MV-4-11 (cell line): Measurements from ENCODE around the gene CCDC194.

Source experiments
- DNase-seq: peaks from one replicate; lab custom pipeline; 2025; lab: John Stamatoyannopoulos, UW

CCDC194 gene, protein sequence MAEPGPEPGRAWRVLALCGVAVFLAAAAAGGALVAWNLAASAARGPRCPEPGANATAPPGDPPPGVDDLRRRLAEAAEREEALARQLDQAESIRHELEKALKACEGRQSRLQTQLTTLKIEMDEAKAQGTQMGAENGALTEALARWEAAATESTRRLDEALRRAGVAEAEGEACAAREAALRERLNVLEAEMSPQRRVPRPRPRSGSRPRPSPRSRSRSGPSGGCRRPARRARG

DNA sequence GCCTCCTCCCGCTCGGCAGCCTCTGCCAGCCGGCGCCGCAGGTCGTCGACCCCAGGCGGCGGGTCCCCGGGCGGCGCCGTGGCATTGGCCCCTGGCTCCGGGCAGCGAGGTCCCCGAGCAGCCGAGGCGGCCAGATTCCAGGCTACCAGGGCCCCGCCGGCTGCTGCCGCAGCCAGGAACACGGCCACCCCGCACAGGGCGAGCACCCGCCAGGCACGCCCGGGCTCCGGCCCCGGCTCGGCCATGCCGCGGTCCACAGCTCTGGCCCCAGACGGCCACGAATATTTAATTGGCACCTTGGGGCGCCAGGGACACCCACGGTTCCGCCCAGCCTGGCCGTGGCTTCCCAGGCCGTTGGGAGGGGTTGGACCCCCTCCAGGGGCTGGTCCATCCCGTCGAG, at the start of gene CCDC194:
Gene CCDC194 (minus strand): TSS at position 283 of the 400 bp plus-strand sequence. CDS start 38 bp downstream, at position 245.
- DNase-seq = no peak

DNA sequence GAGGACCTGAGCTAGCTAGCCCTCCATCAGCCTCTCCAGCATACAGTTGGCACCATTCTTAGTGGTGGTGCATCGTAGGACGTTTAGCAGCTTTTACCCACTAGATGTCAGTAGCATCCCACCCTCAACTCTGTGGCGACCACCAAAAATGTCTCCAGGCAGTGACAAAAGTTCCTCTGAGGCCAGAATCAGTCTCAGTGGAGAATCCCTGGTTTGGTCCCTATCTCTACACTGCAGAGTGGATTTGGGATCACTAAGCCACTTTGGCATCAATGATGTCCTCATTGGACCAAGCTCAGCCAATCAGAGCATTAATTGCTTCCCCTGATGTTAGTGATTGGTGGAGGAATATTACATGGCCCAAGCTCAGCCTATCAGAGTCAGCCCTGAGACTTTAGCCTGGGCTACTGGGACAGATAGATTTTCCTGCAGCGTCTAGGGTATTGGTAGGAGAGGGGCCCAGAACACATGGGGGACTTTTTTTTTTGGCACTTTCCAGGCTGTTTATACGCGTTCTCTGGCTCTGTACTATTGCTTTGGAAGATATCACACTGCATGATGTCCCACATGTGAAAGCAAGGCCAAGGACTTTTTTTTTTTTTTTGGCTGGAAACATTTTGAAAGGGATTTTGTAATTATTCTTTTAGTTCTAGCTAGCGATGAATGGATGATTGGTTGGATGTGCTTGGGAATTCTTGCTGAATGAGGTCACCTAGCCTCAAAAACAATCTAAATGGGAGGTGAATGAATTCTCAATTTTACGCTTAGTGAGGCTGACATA, 47.4 kb upstream of the CCDC194 start:
- peak; percentile 48 for DNase-seq

DNA sequence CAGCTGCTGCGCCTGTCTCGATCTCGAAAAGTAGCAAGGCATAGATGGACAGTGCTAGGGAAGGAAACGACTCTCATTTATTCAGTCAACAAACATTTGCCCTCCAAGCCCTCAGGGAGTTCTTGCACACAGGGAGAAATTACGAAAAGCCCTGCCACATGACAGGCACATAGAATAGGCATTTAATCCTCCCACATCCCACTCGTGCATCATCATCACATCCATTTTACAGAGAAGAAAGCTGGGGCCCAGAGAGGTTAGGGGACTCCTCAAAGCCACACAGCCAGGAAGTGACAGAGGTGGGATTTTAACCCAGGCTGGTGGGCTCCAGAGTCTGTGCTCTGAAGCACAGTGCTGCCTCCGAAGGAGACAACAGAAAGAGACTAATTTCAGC, 42.9 kb upstream of the CCDC194 start:
- DNase-seq = no peak

DNA sequence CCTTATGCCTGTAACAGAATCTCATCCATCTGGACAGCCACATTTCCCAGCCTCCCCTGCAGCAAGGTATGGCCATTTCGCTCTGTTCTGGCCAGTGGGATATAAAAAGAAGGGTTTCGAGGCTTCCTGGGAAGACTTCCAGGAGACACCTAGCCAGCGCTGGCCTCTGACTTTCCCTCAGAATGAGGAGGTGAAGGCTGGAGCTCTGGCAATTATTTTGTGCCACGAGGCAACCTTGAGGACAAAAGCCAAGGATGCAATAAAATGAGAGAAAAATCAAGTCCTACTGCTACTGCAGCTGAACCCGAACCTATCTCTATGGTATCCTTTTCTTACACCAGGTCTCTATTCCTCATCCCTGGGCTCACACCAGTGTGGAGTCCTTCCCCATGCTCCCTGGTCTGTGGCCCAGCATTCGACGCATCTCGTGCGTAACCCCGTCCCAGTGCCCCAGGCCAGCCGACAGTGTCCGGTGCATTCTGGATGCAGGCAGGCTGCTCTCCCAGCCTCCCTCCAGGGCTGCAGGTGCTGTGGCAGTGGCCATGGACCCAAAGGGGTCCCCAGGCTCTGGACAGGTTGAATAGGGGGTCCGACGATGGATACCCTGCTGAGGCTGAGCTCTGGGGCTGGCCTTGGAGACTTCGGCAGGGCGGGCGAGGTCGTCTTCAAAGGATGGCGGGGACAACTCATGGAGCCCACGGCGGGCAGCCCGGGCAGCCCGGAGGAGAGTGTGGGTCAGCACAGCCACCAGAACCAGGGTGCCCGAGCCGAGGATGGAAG, 42.3 kb upstream of the CCDC194 start:
- no peak for DNase-seq

DNA sequence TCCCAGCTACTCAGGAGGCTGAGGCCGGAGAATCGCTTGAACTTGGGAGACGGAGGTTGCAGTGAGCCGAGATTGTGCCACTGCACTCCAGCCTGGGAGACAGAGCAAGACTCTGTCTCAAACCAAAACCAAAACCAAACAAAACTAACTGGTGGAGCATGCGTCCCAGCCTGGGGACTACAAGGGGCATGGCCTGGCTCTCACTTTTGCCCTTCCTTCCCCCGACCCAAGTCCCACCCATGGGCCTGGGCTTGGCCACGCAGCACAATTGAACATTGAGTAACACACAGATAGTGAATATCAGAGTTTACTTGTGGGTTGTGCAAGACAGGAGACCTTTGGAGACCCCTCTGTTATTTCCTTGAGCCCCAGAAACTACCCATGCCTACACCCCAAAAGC, 41.2 kb upstream of the CCDC194 start:
- DNase-seq = no peak

DNA sequence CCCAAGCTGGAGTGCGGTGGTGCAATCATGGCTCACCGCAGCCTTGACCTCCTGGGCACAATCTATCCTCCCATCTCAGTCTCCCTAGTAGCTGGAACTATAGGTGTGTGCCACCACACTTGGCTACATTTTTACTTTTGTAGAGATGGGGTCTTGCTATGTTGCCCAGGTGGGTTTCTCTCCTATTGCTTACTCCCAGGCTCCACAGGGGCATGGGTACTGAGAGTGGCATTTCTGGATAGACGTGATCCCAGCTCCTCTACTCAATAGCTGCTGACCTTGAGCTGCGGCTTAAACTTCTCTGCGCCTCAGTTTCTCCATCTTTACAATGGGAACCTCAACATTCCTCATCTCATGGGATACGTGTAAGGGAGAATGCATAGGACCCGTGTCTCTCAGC, 37.4 kb upstream of the CCDC194 start:
- no peak for DNase-seq

DNA sequence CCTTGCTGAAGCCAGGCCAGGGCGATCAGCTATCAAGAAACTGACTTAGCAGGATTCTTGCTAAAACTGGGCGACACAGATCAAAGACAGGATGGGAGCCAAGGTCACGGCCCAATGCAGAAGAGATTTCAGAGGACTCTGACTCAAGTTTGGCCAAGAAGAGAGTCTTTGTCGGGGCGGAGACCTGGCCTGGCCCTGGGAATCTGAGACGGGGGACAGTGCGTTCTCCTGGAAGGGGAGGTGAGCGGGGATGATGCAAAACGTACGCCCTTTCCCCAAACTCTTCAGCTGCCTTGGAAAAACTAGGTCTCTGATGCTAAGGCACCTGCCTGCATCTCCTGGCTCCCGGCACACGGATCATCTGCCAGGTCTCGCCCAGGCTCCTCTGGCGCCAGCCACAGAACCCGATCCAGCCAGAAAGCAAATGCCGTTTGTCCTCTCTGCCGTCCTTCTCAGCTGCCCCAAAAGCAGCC, 35.7 kb upstream of the CCDC194 start:
- DNase-seq = no peak

DNA sequence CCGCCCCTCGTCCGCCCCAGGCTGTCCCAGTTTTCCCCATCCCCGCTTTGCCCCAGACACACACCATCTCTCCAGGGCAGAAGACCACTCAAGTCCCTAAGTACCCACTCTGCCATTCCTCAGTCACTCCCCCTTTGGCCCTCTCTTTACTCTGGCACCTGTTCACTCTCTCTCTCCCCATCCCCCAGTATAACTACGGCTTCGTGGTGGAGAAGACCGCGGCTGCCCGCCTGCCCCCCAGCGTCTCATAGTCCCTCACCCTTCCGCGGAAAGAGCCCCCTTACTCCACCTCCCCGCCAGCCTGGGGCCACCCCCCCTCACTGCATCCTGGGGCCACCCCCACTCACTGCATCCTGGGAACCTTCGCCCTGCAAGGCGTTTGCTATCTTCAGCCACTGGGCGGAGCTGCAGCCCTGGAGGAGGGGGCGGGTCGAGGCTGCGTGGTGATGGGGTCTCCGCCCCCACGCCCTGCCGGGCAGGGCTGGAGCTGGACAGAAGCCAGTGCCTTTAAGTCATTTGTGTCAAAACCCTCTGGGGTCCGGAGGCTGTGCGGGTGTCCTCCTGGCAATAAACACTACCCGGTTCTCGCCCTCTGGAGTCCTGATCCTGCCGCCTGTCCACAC, 30.9 kb upstream of the CCDC194 start:
- peak; percentile 48 for DNase-seq

DNA sequence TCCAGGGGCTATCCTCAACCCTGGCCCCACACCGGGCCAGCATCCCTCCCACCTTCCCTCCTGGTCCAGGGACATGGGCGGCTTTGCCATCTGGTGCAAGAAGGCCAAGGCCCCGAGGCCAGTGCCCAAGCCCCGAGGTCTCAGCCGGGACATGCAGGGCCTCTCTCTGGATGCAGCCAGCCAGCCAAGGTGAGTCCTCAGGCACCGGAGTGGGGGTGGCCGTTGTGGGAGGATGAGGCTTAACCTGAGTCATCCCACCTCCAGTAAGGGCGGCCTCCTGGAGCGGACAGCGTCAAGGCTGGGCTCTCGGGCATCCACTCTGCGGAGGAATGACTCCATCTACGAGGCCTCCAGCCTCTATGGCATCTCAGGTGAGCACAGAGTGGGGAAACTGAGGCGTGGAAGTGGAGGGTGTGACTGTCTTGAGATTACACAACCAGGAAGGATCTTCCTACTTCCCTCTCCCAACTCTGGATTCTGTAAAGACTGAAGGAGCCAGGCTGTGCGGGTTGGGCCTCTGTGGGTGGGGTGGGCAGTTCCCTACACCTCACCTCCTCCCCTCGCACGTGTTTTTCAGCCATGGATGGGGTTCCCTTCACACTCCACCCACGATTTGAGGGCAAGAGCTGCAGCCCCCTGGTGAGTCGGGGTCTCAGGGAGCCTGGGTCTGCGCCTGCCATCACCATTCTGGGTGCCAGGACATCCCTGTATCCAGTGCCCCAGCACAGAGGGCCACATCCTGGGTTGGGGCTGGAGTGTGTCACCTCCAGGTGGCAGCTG, 29.6 kb upstream of the CCDC194 start:
- no peak for DNase-seq

DNA sequence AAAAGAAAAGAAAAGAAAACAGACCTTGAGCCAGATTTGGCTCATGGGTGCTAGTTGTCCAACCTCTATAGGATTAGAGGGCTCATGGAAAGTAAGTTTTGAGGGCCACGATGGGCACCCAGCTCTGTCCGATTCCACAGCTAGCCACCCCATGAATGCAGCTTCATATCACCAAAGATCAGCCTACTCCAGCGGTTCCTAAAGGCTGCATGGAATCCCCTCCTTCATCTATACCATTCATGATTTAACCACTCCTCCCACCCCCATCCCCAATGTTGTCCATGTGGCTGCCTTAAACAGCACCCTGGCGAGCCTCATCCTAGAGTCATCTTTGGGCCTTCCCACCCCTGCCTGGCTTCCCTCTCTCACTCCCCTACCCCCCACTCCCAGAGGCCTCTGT, 27.9 kb upstream of the CCDC194 start:
- no peak for DNase-seq

DNA sequence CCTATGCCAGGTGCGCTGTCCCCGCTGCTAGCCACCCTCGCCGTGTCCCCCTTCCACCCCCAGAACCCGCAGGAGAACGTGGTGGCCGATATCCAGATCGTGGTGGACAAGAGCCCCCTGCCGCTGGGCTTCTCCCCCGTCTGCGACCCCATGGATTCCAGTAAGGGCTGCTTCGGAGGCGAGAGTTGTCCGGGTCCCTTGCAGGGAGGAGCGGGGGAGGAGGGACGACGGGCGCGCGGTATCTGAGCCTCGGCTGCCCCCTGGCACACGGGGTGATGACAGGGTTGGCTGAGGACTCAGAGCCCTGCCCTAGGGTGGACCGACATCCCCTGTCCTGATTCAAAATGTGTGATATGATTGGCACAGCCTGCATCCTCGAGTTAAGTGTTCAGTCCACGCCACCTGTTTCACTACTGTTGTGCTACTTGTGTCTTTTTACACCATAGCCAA, 26.5 kb upstream of the CCDC194 start:
- peak; percentile 35 for DNase-seq

DNA sequence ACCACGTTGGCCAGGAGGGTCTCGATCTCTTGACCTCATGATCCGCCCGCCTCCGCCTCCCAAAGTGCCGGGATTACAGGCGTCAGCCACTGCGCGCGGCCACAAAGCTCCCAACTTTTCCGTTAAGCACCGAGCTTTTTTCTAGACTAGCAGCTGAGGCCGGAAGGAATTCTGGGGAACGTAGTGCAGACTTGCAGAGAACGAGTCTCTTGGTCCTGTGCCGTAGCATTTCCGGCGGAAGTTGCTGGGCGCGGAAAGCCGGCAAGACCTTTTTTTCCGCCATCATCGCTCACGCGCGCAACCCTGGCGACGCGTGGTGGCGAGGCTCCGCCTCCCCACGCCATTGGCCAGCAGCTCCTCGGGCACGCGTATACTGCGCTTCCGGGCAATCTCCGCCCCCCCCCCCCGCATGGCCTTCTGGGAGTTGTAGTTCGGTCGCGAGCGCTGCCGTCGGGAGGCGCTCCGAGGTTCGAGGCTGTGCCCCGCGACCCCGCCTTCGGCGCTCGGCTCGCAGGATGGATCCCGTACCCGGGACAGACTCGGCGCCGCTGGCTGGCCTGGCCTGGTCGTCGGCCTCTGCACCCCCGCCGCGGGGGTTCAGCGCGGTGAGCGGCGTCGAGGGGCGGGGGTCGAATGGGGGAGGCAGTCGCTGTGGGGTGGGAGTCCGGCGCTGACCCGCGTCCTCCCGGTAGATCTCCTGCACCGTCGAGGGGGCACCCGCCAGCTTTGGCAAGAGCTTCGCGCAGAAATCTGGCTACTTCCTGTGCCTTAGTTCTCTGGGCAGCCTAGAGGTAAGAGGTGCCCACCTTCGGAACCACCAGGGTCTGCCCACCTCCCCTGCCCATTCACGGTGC, 25.9 kb upstream of the CCDC194 start, which contains the start of gene MVB12A:
Gene MVB12A (plus strand): TSS at position 427 of the 854 bp plus-strand sequence. CDS start 89 bp downstream, at position 516.
- peak; percentile 100 for DNase-seq

DNA sequence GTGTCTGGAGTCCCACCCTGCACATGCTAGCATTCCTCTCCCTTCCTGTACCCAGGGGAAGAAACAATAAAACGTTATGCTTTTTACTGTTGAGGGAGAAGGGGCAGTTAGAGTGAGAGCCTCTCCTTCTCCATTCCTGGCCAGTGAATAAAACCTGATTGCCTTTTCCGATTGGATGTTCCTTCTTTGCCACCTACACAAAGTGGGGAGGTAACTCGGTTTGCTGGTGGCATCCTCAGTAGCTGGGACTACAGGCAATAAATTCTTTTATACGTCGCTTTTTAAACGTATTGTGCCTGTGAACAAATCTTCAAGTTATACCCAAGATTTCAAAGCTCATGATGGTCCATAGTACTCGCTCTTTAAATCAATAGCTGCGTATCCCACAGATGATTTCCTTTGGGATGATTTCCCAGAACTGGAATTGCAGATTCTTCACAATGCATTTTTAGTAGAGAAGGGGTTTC, 25.2 kb upstream of the CCDC194 start:
- no peak for DNase-seq

DNA sequence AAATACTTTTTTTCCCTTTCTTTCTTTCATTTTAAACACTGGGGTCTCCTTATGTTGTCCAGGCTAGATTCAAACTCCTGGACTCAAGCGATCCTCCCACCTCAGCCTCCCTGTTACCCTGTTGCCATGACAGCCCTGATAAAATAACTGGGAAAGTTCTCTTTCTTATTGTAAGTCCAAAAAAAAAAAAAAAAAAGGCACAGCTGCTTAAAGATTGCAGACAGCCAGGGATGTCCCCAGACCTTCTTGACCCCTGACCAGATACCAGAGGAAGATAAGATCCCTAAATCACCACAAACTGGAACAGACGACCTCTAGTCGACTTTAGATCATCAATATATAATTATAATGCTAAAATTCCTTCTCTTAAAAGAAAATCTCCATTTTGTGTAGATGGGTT, 24.7 kb upstream of the CCDC194 start:
- no peak for DNase-seq

DNA sequence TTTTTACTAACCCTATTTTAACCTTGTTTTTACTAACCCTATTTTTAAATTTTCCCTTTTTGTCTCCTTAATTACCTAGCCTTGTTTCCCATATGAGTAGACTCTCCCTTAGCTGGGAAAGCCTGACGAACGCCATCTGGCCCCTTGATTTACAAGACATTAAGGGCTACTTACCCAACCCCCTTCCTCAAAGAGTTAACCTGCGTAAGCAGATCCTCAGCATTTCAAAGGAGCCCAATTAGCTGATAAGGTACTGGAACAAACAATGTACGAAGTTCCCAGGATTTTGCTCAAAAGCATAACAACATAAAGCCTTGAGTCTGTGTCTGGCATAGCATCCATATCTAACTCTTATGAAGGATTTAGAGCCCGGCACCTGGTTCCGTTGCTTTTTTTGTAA, 21.1 kb upstream of the CCDC194 start:
- DNase-seq = no peak

DNA sequence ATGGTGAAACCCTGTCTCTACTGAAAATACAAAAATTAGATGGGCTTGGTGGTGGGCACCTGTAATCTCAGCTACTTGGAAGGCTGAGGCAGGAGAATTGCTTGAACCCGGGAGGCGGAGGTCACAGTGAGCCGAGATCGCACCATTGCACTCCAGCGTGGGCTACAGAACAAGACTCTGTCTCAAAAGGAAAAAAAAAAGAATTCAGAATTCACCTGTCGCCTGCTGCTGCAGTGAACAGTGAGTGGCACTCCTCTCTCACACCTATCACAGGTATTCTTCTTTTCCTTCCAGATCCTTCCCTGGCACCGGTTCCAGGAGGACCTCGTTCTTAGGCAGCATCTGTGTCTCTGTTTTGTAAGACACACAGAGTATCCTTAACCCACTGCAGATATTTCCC, 20.1 kb upstream of the CCDC194 start:
- no peak for DNase-seq

DNA sequence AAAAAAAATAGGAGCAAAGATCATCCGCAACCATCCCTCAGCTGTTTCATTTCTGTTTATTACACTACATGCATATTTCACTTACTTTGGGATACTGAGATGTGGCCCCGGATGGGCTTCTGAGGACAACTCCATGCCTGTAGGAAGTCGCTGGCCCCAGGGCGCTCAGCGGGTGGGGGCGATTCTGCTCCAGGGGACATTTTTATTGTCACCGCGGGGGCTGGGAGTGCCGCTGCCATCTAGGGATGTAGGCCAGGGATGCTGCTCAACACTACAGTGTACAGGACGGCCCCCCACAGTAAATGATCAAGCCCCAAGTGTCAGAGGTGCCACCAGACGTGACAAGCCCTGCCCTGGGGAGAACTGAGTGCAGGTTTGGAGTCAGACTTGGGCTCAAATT, 17.8 kb upstream of the CCDC194 start:
- DNase-seq = no peak

DNA sequence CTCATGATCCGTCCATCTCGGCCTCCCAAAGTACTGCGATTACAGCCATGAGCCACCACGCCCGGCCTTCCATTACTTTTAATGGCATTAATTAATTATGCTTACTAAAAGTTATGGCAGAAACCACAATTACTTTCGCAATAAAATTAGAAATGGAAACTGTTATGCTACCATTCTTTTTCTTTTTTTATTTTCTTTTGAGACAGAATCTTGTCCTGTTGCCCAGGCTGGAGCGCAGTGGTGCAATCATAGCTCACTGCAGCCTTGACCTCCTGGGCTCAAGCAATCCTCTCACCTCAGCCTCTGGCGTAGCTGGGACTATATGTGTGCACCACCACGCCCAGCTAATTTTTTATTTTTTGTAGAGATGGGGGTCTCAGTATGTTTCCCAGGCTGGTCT, 16.0 kb upstream of the CCDC194 start:
- DNase-seq = no peak

DNA sequence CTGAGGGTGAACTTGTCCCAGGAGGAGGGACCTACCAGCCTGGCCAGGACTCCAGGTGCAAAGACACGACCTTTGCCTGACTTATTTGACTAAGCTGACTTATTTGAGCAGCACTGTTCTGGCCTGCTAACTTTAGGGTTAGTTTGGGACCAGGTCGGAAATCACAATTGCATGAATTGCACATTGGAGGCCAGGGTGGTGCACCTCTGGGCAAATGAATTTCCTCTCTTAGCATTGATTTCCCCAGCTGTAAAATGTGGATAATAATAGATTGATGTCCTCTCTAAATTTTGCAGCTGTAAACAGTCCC, 12.8 kb upstream of the CCDC194 start:
- no peak for DNase-seq
